GM12872 (cell line): ENCODE data around the gene KCNQ5.

Source experiments
- TF ChIP-seq, protein P1 (sequence below): IDR thresholded peaks from 3 replicates; pipeline ENCODE4 v1.5.1; 2011; ENCODE audit warnings: low read depth, mild to moderate bottlenecking, low read length, moderate library complexity; ENCODE audit not compliant: insufficient read depth

Gene KCNQ5

GRCh38 chr6:72832271-72832670 is 210.4 kb downstream of the KCNQ5 start:
- TF ChIP-seq, protein P1, sequence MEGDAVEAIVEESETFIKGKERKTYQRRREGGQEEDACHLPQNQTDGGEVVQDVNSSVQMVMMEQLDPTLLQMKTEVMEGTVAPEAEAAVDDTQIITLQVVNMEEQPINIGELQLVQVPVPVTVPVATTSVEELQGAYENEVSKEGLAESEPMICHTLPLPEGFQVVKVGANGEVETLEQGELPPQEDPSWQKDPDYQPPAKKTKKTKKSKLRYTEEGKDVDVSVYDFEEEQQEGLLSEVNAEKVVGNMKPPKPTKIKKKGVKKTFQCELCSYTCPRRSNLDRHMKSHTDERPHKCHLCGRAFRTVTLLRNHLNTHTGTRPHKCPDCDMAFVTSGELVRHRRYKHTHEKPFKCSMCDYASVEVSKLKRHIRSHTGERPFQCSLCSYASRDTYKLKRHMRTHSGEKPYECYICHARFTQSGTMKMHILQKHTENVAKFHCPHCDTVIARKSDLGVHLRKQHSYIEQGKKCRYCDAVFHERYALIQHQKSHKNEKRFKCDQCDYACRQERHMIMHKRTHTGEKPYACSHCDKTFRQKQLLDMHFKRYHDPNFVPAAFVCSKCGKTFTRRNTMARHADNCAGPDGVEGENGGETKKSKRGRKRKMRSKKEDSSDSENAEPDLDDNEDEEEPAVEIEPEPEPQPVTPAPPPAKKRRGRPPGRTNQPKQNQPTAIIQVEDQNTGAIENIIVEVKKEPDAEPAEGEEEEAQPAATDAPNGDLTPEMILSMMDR: no peak

DNA sequence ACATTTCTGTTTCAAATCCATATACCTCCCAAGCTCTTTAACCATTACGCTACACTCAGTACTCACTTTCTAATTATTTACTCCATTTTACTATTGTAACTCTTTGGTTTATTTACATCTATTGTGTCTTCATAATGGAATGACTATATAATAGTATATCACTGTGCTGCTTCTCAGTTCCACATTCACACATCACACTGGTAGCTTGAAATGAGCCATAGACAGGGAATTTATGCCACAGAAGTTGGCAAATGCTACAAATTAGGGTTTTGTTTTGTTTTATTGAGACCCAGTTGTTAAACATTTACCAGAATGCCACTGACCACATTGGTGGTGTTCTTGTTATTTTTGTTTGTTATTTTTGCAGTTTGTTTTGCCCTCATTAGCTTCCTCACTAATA is 213.9 kb downstream of the KCNQ5 start:
- TF ChIP-seq, protein P1: no peak

- TF ChIP-seq, protein P1: no peak
Observed at GRCh38 chr6:72836971-72837370, 215.1 kb downstream of the KCNQ5 start.

DNA sequence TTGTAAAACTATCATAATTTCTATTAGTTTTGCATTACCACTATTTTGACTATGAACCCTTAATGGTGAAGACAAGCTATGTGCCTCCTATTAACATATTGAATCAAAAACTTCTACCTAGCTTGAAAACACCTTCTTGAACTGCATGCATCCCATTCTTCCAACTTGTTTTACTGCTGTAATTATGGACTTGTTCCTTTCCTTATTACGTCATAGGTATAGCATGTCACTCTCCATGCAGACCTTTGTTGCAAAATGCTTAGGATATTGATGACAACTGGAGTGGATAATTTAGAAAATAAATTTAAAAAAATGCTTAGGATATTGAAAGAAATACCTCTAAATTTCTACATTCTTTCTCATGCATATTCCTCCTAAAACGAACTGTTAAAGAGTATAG is 219.3 kb downstream of the KCNQ5 start:
- TF ChIP-seq, protein P1: no peak

- TF ChIP-seq, protein P1: no peak
Observed at GRCh38 chr6:72842140-72842539, 220.3 kb downstream of the KCNQ5 start.

DNA sequence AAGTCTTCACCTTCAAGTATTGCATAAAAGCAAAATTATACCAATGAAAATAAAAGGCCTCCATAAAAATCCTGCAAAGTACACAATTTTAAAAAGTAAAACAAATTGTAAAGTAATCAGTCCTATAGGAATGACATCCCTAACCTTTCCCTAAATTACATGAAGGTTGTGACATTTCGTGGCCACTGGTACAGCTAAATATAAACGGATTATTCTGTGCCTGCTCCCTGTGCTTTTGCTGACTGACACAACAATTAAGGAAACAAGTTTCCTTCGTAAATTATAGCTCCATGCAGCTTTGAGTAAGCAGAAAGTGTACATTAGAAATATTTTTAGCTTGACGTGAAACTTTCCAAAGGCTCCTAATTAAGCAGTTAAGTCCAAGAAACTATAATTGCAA is 222.8 kb downstream of the KCNQ5 start:
- TF ChIP-seq, protein P1: no peak

DNA sequence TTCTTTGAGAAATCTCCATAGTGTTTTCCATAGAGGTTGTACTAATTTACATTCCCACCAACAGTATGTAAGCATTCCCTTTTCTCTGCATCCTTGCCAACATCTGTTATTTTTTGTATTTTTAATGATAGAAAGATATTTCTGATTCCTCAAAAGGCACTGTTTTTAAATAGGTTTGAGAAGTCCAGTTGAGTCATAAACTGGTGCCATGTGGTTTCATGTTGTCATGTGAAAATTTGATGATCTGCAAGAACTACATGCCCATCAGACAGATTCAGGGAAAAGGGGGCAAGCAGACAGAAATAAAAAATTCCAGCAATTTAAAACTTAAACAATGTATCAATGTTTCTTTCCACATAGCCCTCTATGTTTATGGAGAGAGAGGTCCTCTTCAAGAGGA is 227.5 kb downstream of the KCNQ5 start:
- TF ChIP-seq, protein P1: no peak

DNA sequence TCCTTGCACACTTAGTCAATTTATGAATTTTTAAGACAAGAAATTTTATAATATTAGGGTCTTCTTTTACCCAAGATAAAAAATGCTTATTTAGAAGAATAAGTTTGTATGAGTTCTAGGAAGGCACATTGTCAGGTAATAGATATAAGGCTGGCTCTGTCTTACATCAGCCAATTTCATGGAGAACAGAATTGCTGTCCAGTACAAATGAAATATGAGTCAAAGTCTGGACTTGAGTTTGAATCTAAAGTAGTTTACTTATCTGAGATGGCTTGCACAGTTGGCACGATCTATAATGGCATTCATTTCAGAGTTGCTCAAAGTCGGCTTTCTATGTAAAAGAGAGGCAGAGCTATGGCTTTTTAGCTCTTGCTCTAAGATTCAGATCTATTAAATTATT is 228.2 kb downstream of the KCNQ5 start:
- TF ChIP-seq, protein P1: no peak
